Activated T-helper 2 cell treated with anti-CD3 and anti-CD28 coated beads, Interferon-gamma antibody, Interleukin-2, Interleukin-4, amounts not matched to agents 10 μg/mL and 5 μg/mL and 100 μg/mL, durations not matched to agents 14 hours and 24 hours and 36 hours (primary cell): ENCODE results near the gene OR4C16. TPM values are rescaled to one million over a fixed set of nuclear protein-coding genes. Genes with fewer than 3 reads are reported as not detected.

Source experiments
- DNase-seq: peaks from one replicate; pipeline ENCODE4 v3.0.0; 2021; ENCODE audit warnings: low spot score
- H3K27ac Mint-ChIP-seq: one replicate; pipeline ENCODE4 v1.8.0; 2021; ENCODE audit warnings: mixed read lengths
- H3K27me3 Mint-ChIP-seq: one replicate; pipeline ENCODE4 v1.8.0; 2021; ENCODE audit warnings: low read depth, mixed read lengths
- H3K36me3 Mint-ChIP-seq: one replicate; pipeline ENCODE4 v1.8.0; 2021; ENCODE audit warnings: low read depth, mixed read lengths
- H3K4me1 Mint-ChIP-seq: one replicate; pipeline ENCODE4 v1.8.0; 2021; ENCODE audit warnings: low read depth, mixed read lengths
- H3K4me3 Mint-ChIP-seq: one replicate; pipeline ENCODE4 v1.8.0; 2021; ENCODE audit warnings: low read depth, mild to moderate bottlenecking, moderate library complexity, mixed read lengths
- H3K9me3 Mint-ChIP-seq: one replicate; pipeline ENCODE4 v1.8.0; 2021; ENCODE audit warnings: mixed read lengths
- intact Hi-C: fragments of 100-400 bp; cut with micrococcal nuclease; formaldehyde crosslinking; loops from one replicate; pipeline ENCODE4 v1.15.1; 2023
- total RNA-seq: library from RNA; stranded (reverse); gene quantifications from 2 replicates; pipeline ENCODE4 v1.2.3, GENCODE V29; 2022

OR4C16 gene
- total RNA-seq, result not detected in 2 replicates

- peaks cover 40% of the 10 kb centered on the region for H3K9me3 Mint-ChIP-seq
- intact Hi-C loops, result no loop called here
Observed at GRCh38 chr11:55571828-55572227, at the start of gene OR4C16. Gene OR4C16 (plus strand): TSS chr11:55572128. CDS start chr11:55572128, 0 bp downstream.

GRCh38 chr11:55554169-55554568 lies 17.8 kb upstream of the OR4C16 start, which contains the start of gene OR4C15:
Gene OR4C15 (plus strand): TSS chr11:55554469. CDS start chr11:55554469, 0 bp downstream.
- H3K36me3 Mint-ChIP-seq, result no peaks in the 10 kb centered on the region
- H3K27ac Mint-ChIP-seq, result no peak within 1 kb of the TSS
- no peak within 1 kb of the TSS for H3K4me3 Mint-ChIP-seq
- H3K9me3 Mint-ChIP-seq, result peaks cover 48% of the 10 kb centered on the region
- no peaks in the 10 kb centered on the region for H3K4me1 Mint-ChIP-seq
- H3K27me3 Mint-ChIP-seq, result no peaks in the 10 kb centered on the region
- DNase-seq, result no peak
- intact Hi-C loops, result no loop called here

More at GRCh38 chr11:55571828-55572227, at the start of gene OR4C16:
- Mint-ChIP-seq H3K4me3 (no peak within 1 kb of the TSS), H3K27me3 (no peaks in the 10 kb centered on the region), H3K4me1 (no peaks in the 10 kb centered on the region), H3K36me3 (no peaks in the 10 kb centered on the region), H3K27ac (no peak within 1 kb of the TSS)
- no peak for DNase-seq

GRCh38 chr11:55572548-55572947 lies 620 bp downstream of the OR4C16 start:
- intact Hi-C loops, result no loop called here
- no peaks in the 10 kb centered on the region for H3K36me3 Mint-ChIP-seq
- no peak overlapping the region for H3K27ac Mint-ChIP-seq
- no peak for DNase-seq
- H3K4me3 Mint-ChIP-seq, result no peak overlapping the region
- H3K9me3 Mint-ChIP-seq, result peaks cover 44% of the 10 kb centered on the region
- no peaks in the 10 kb centered on the region for H3K27me3 Mint-ChIP-seq
- no peaks in the 10 kb centered on the region for H3K4me1 Mint-ChIP-seq

GRCh38 chr11:55607545-55607944 lies 35.6 kb downstream of the OR4C16 start, which contains the start of gene OR4C11:
Gene OR4C11 (minus strand): TSS chr11:55607645. CDS start chr11:55604373, 3,272 bp downstream.
- Mint-ChIP-seq H3K4me3 (no peak within 1 kb of the TSS), H3K27ac (no peak within 1 kb of the TSS), H3K9me3 (peaks cover 55% of the 10 kb centered on the region), H3K36me3 (no peaks in the 10 kb centered on the region), H3K27me3 (no peaks in the 10 kb centered on the region), H3K4me1 (no peaks in the 10 kb centered on the region)
- DNase-seq, result no peak
- intact Hi-C loops, result no loop called here

Other genes with a start within 250 kb of the OR4C16 start
- not detected in 2 replicates for gene OR4A16, start 228.9 kb upstream of the OR4C16 start, total RNA-seq
- gene OR4A15, start 204.2 kb upstream of the OR4C16 start, total RNA-seq, result not detected in 2 replicates
- gene OR4C15, start 17.7 kb upstream of the OR4C16 start, total RNA-seq, result not detected in 2 replicates
- gene OR4C11, start 35.5 kb downstream of the OR4C16 start, total RNA-seq, result not detected in 2 replicates
- gene OR4P4, start 63.0 kb downstream of the OR4C16 start, total RNA-seq, result not detected in 2 replicates
- not detected in 2 replicates for gene OR4S2, start 76.2 kb downstream of the OR4C16 start, total RNA-seq
- gene OR4C6, start 90.1 kb downstream of the OR4C16 start, total RNA-seq, result not detected in 2 replicates
- not detected in 2 replicates for gene OR5D13, start 201.3 kb downstream of the OR4C16 start, total RNA-seq
- gene OR5D14, start 223.4 kb downstream of the OR4C16 start, total RNA-seq, result not detected in 2 replicates
- not detected in 2 replicates for gene OR5L1, start 239.2 kb downstream of the OR4C16 start, total RNA-seq
- gene OR5D18, start 247.5 kb downstream of the OR4C16 start, total RNA-seq, result not detected in 2 replicates